GM15510 (cell line): ENCODE data around the gene GRM8.

Experiments
- POLR2A ChIP-seq: IDR thresholded peaks from 3 replicates; pipeline ENCODE4 v1.6.1; 2011; ENCODE audit warnings: borderline replicate concordance; ENCODE audit not compliant: insufficient read length; ENCODE audit errors: extremely low read depth

GRM8 gene

DNA sequence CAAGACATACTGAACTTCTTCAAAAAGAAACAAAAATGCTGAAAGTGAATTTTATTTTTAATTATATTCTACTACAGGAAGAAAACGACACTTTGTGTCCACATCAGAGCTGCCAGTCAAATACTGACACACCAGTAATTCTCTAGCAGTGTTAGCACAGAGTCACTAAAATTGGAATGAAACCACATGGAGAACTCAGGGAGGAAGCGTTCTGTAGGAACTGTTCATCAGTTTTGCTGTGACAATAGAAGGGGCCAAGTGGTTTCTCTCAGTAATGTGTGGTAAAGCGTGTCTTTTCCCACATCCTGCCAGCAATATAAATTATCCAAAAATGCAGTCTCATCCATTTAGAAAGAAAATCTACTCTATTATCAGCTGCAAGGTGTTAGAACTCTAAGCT lies 683.3 kb downstream of the GRM8 start:
- TF ChIP-seq POLR2A, result no peak

DNA sequence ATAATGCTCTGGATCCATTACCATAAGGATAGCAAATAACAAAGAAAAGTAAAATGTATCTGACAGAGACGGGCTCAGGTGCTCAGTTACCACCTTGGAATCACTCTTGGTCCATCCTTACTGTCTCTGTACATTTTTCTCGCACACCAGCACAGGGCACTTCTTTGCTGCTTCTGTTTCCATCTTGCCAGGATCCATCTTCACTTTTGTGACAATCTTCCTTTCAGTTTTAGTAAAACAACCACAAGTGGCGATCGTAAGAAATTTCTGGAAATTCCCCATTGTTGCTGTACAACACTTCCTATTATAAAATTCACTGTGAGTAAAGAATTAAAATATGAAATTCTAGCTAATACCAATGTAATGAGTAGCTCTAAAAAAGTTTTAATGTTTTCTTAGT lies 695.5 kb downstream of the GRM8 start:
- no peak for TF ChIP-seq POLR2A

DNA sequence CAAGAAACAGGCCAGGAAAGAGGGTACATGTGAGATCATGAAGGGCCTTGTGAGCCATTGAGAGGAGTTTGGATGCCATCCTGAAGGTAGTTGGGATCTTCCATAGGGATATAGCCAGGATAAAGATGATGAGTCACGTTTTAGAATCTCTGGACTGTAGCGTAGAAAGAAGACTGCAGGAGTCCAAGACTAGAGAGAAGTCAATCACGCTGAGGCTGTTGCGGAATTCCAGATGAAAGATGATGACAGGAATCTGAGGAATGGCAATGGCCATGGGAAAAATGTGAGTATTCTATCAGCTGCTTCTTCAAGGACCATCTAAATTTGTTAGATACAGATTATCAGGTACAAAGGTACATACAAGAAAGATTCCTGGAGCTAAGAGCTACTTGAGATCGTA lies 711.3 kb downstream of the GRM8 start:
- no peak for TF ChIP-seq POLR2A

DNA sequence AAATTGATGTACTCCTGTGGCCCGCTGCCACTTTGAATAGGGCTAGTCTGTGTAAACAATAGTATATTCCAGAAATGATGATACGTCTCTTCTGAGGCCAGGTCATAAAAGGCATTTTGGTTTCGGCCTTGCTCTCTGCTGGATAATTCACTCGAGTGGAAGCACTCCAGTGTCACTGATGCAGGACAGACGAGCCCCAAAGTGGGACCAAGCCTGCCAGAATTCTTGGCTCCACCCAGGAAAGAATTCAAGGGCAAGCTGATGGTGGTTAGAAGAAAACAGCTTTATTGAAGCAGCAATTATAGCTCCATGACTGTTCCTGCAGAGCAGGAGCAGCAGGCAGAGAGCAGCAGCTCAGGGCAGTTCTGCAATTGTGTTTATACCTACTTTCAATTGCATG lies 717.6 kb downstream of the GRM8 start:
- no peak for TF ChIP-seq POLR2A

DNA sequence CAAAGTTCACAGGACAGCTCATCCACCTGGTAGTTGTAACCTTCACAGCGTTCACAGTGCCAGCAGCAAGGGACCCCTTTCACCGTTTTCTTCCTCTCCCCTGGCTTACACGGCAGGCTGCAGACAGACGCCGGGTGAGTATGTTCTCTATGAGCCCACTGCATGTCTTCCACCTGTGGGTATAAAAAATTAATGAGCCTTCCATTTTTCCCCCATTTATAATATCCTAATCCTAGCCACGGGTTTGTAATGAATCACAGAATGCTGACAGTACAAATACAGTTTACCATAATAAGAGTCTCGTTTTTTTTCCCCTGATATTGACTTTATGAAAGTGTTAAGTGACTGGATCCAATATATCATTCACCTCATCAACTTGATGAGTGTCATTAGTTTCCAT lies 719.0 kb downstream of the GRM8 start:
- TF ChIP-seq POLR2A, result no peak

DNA sequence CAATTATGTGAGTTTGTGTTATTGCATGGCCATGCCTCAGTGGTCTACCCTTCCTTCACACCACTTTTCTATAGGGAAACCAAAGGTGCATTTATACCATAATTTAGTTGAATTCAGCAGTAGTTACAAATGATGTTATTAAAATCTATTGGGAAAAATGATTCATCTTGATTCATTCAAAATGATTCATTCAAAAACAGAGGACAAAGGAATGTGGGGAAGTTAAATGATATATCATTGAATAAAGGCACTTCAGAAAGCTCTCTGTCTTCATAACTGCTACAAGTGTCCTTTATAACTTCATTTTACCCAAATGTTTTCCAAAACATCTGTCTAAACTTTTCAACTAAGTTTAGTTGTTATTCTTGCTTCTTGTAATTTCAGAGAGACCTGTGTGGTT lies 722.9 kb downstream of the GRM8 start:
- TF ChIP-seq POLR2A, result no peak

DNA sequence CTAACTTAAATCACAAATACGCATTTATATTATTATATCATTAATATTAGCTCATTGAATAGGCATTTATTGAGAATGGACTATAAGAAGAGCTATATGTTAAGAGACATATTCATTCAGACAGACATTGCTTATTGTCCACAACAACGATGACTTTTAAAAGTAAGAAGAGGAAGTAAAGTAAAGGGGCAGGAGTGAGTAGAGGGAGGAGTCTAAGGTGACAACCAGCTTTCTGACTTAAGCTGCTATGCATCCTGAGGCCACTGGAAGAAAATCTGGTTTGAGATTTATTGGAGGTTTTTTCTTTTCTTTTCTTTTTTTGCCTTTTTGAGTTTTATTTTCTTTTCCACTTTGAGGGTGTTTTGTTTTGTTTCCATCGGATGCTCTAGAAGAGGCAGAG lies 723.5 kb downstream of the GRM8 start:
- TF ChIP-seq POLR2A, result no peak

DNA sequence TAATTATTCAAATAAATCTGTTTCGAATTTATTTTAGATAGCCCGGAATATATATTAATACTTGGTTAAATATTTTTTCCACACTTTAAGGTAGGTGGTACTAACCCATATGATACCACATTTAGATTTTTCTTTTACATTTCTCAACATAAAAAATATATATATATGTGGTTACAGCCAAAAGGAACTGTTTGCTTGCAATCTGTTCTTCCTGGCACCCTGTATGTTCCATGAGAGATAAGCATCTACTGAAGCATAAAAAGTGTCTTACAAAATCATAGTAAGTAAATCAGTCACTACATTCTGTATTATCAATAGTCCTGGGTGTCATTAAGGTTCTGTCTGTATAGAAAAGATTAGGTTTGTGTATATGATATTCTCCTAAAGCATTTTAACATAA lies 726.8 kb downstream of the GRM8 start:
- TF ChIP-seq POLR2A, result no peak

DNA sequence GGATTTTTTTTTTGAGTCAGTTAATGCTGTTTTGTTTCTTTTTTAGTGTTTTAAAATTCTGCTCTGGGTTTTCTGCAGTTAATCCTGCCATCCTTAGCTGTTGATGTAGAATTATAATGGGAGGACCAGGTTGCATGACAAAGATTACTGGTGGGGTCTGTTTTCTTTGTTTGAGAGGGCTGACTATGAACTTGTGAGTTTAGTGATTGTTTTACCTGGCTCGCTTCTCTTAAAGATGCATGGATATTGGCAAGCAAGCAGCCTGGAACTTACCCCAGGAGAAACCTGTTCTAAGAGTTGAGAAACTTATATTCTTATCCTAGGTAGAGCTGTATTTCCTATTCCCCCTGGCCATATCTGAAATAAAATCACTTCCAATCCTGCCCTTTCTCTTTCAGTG lies 727.8 kb downstream of the GRM8 start:
- TF ChIP-seq POLR2A, result no peak

DNA sequence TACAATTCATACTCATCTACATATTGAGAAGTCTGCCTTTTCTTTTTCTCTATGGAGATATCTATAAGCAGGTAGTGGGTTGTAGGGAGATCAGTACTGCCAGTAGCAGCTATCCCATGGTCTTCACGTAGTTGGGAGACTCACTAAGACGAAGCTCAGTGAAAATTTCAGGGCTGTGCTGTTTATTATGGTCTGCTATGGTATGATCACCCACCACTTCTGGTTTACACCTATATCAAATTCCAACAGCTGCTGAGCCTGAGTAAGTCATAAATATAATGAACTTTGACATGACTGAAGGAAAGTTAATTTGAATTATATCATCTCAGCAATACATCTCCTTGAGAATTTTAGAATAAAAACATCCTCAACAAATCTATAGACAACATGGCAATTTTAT lies 741.7 kb downstream of the GRM8 start:
- TF ChIP-seq POLR2A, result no peak

DNA sequence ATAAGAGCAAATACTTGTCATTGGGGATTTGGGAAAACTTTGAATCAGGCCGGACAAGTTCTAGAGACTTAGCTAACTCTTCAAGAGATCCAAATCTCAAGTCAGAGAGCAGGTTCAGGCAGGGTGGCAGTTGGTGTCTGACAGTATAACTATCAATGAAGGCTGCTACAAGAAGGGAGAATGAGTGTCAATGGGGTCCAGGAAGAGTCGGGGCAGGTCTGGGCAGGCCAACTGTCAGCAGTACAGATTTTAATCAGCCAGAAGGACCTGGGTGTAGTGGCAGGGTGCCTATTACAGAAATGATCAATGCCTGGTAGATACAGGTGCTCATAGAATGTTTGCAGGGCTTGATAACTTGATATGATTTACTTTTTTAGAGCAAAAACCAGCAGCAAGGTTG lies 751.1 kb downstream of the GRM8 start:
- TF ChIP-seq POLR2A, result no peak

DNA sequence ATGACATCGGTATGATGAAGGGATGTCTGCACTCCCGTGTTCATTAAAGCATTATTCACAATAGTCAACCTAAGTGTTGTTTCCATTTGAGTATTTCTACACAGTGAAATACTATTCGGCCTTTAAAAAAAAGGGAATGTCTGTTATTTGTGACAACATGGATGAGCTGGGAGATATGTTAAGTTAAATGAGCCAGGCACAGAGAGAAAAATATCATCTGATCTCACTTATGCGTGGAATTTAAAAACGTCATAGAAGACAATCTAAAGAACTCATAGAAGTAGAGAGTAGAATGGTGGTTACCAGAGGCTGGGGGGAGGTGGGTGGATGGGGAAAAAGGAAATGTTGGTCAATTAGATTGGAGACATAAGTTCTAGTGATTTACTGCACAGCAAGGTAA lies 753.3 kb downstream of the GRM8 start:
- TF ChIP-seq POLR2A, result no peak

DNA sequence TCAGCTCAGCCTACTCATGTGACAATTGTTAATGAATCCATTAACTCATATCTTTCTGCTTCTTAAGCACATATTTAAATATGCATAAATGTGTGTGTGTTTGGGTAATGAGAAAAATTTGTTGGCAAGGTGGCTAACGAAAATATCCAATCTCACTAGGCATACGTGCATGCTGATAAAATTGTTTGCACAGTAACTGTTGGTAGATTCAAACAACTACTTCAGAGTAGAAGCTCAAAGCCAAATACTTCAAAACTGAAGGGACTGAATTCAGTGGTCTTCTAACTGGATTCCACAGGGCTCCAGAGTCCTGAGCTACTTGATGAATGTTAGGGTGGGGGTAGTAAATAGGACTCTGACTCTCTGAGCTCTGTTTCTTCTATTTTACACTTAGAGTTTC lies 757.0 kb downstream of the GRM8 start:
- TF ChIP-seq POLR2A, result no peak

DNA sequence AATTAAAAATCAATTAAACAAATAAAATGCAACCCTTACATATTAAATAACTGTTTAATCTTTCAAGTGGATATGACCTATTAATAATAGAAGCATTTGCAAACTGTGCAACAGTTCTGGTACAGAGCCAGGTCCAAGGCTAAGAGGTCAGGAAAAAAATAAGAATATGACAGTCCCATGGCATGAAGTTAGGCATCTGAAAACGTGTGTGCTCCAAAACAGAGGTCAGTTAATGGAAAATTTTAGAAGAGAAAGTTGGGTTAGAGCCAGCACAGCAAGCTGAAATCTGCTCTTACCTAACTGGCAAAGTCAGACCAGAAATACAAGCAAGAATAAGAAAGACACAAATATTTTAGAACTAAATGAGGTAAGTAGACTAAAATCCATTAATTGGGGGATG lies 757.7 kb downstream of the GRM8 start:
- TF ChIP-seq POLR2A, result no peak

DNA sequence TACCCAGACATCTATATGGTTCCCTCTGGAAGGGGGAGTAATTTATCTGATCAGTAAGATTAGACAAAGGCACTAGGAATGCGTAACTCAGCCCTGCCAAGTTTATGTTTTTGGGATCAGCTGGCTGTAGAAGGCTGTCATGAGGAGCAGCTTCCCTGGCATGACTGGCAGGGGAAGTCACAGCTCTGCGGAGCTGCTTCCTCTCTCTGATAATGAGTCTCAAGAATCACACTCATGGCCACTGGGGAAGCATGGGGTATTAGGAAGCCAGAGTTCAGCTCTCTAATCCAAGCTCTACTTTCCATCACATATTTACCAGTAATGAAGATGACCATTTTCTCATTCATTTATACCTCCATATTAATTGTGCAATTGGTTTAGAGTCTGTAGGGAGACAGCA lies 758.9 kb downstream of the GRM8 start:
- TF ChIP-seq POLR2A, result no peak

DNA sequence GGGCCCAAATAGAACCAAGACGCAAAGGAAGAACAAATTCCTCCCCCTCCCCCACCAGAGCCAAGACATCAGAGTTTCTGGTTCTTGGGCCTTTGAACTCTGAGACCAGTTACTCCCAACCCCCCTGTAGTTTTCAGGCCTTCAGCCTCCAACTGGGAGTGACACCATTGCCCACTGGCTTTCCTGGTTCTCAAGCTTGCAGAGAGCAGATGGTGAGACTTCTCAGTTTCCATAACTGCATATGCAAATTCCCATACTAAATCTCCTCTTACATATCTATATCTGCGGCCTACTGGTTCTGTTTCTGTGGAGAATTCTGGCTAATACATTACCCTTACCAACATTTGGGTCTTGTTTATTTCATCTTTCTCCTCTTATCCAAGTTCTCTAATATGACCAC lies 762.9 kb downstream of the GRM8 start:
- TF ChIP-seq POLR2A, result no peak

DNA sequence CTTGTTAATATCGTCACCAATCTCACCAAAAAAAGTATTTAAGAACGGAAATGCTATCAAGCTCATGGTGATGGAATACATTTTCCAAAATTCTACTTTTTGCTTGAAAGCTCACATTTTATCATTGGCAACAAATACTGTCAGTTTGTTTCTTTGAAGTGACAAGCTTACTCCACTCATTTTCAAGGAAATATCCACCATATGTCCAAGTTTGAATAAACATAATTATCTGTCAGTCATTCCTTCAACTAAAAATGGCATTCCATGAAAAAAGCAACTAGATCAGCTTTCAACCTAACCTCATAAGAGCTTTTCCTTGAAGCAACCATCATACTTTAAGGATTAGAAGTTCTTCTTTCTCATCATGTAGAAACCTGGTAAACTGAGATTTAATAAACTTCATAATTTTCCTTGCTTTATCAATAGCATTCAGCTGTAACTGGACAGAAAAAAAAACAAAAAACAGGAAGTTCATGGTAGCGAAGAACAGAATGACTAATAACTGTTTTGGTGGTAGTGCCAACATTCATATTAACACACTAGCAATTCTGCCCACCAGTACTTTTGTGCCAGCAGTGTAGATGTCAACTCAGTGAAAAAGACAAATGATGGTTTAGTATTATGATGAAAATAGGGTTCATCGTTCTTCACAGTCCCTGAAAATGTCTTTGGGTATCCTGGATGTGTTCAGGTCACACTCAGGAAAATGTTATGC lies 764.9 kb downstream of the GRM8 start:
- TF ChIP-seq POLR2A, result no peak

DNA sequence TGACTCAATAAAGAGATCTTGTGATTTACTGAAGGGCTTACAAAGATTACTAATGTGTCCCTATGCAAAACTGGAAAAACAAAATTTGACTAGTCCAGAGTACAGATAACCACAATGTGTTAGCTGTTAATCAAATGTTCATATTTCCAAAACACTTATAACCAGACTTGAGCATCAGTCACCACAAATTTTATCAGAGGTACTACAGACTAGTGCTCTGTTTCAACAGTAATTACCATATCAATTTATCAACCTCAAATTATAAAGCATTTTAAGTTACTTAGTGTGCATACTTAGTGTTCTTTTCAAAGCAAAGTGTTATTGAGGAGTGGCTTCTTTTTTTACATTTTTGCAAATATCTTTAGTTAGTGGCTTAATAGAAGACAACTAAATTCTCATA lies 765.9 kb downstream of the GRM8 start:
- TF ChIP-seq POLR2A, result no peak

DNA sequence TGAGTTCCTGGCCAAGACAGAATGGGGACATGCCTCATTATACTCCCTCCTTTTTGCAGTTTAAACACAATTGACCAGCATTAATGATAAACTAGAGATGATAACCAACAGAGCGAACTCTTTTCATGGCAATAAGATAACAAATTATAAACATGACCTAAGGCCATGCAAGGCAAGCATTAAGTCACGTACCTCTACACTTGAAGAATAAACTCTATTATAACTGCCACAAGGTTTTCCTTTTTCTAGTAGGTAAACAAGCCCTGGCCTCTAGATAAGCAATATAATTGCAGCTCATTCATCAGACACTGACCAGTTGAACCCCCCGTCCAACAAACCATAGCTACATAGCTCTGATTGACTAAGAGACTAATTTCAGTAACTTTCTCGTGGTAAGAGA lies 767.0 kb downstream of the GRM8 start:
- no peak for TF ChIP-seq POLR2A
